Lung (tissue), 12 donors: Measurements from ENCODE around the gene RREB1. TPM values are rescaled to one million over a fixed set of nuclear protein-coding genes. Genes with fewer than 3 reads are reported as not detected.

ENCODE experiments used
- ATAC-seq: fragments of 200-7000 bp; cut with Tn5 transposase; one replicate; pipeline ENCODE4 v1.9.1; 2020; ENCODE audit warnings: moderate number of reproducible peaks; ENCODE audit not compliant: insufficient read depth, low FRiP score
- DNase-seq, 3 donors: peaks; one replicate each; pipeline ENCODE4 v3.0.0-alpha.2; 2013 to 2017
- H3K27ac ChIP-seq, 2 donors: one replicate each; pipeline ENCODE4 v1.5.1; 2013; ENCODE audit warnings: mild to moderate bottlenecking in 2 of 2, moderate library complexity in 2 of 2, control low read depth in 1 of 2, inconsistent platforms in 1 of 2, low read depth in 1 of 2, low read length in 1 of 2
- H3K27me3 ChIP-seq, 3 donors: one replicate each; pipeline ENCODE4 v1.5.1; 2013; ENCODE audit warnings: low read length in 2 of 3; ENCODE audit not compliant: control insufficient read depth in 3 of 3, insufficient read depth in 3 of 3
- H3K36me3 ChIP-seq, 4 donors: one replicate each; pipeline ENCODE4 v1.5.1; 2013; ENCODE audit warnings: low read length in 4 of 4, mild to moderate bottlenecking in 1 of 4, moderate library complexity in 1 of 4; ENCODE audit not compliant: control insufficient read depth in 4 of 4, insufficient read depth in 4 of 4
- H3K4me1 ChIP-seq, 5 donors: one replicate each; pipeline ENCODE4 v1.5.1; 2013; ENCODE audit warnings: low read length in 5 of 5, mild to moderate bottlenecking in 2 of 5, moderate library complexity in 1 of 5; ENCODE audit not compliant: control insufficient read depth in 5 of 5, insufficient read depth in 5 of 5
- H3K4me3 ChIP-seq: one replicate; pipeline ENCODE4 v1.5.1; 2013; ENCODE audit warnings: mild to moderate bottlenecking, control low read depth, moderate library complexity
- H3K9ac ChIP-seq, 2 donors: one replicate each; pipeline ENCODE4 v1.5.1; 2013; ENCODE audit warnings: low read length in 2 of 2, control low read depth in 1 of 2; ENCODE audit not compliant: insufficient read depth in 1 of 2
- H3K9me3 ChIP-seq, 4 donors: one replicate each; pipeline ENCODE4 v1.5.1; 2013; ENCODE audit warnings: low read length in 3 of 4, mild to moderate bottlenecking in 1 of 4, moderate library complexity in 1 of 4; ENCODE audit not compliant: control insufficient read depth in 4 of 4, insufficient read depth in 3 of 4
- WGBS, 2 donors: extraction: QIAGEN DNeasy Blood & Tissue Kit; methylation state at CpG; one replicate each; pipeline ENCODE4 v1.1.7; 2013; 5-methylcytosine and 5-hydroxymethylcytosine counted together
- polyA plus RNA-seq, 2 donors: library from polyadenylated mRNA; stranded (reverse); fragments of 200-250 nt; gene quantifications; one replicate each; pipeline ENCODE4 v1.2.1, GENCODE V29; 2013
- total RNA-seq, 2 donors: library from RNA; depleted of rRNA in 1 of 2; stranded (reverse); fragments of >200 nt in 1 of 2; gene quantifications; one replicate each; pipeline ENCODE4 v1.2.1, GENCODE V29; 2014 to 2021
- TF ChIP-seq, protein P1 (sequence below): IDR thresholded peaks from 2 replicates; pipeline ENCODE4 v1.5.1; 2012; ENCODE audit warnings: mild to moderate bottlenecking; ENCODE audit errors: control extremely low read depth, extremely low read depth
- donor health status: control.
- donor health status: control.
- donor health status: Bipolar disorder and iron deficiency.
- donor health status: healthy.
- donor health status: DM: yes; HTN: yes; CAD: no.

The RREB1 gene
- total and polyA plus RNA-seq, 4 donors, result 8.9 to 54.7 (median 31.1) TPM

DNA sequence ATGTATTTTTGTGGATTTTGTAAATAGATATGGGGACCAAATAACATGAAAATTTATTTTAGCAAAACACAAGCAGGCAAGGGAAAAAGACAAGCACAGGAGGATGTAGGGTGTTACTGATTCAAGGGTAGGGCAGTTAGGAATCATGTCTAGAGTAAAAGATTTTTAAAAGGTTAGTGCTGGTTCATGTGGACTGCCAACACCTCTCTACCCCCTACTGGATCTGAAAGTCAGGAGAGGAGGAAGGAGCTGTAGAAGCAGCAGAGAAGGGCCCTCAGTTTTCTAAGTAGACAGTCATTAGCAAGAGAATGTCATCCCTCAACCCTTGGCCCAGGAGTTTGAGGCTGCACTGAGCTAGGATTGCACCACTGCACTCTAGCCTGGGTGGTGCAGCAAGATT is 95.2 kb downstream of the RREB1 start:
- DNase-seq, result no peak
- no peaks in the 10 kb centered on the region for H3K27me3 ChIP-seq
- peaks cover 0 to 17% (median 9%) of the 10 kb centered on the region in 5 donors for H3K4me1 ChIP-seq
- no peak overlapping the region for H3K9ac ChIP-seq
- no peaks in the 10 kb centered on the region for H3K9me3 ChIP-seq
- peak overlapping the region in 1 of 2 donors; percentile 71 for H3K27ac ChIP-seq
- H3K4me3 ChIP-seq, result no peak overlapping the region
- TF ChIP-seq, protein P1, sequence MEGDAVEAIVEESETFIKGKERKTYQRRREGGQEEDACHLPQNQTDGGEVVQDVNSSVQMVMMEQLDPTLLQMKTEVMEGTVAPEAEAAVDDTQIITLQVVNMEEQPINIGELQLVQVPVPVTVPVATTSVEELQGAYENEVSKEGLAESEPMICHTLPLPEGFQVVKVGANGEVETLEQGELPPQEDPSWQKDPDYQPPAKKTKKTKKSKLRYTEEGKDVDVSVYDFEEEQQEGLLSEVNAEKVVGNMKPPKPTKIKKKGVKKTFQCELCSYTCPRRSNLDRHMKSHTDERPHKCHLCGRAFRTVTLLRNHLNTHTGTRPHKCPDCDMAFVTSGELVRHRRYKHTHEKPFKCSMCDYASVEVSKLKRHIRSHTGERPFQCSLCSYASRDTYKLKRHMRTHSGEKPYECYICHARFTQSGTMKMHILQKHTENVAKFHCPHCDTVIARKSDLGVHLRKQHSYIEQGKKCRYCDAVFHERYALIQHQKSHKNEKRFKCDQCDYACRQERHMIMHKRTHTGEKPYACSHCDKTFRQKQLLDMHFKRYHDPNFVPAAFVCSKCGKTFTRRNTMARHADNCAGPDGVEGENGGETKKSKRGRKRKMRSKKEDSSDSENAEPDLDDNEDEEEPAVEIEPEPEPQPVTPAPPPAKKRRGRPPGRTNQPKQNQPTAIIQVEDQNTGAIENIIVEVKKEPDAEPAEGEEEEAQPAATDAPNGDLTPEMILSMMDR, result no peak
- peaks cover 4 to 19% (median 12%) of the 10 kb centered on the region in 4 donors for H3K36me3 ChIP-seq
- ATAC-seq, result no peak

DNA sequence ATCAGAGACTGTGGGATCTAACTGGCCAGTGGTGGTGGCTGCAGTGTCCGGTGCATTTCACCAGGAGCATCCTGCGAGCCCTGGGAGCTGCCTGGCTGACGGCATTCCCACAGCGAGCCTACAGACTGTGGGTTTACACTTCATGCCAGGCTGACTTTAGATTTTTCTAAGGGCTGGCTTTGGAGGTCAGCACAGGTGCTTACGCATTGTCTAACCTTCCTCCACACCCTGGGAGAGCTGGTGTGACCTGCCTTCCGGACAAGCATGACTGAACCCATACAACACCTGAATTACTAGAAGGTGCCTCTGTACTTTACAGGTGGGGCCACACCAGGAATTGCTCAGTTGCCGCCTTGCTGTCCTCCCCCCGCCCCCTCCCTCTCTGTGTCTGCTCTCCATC is 96.2 kb downstream of the RREB1 start:
- H3K4me3 ChIP-seq, result no peak overlapping the region
- peaks cover 4 to 15% (median 14%) of the 10 kb centered on the region in 4 donors for H3K36me3 ChIP-seq
- ATAC-seq, result no peak
- WGBS, 2 donors, result 80 to 86% methylated on average over 8 of the region's 8 CpGs
- TF ChIP-seq, protein P1, result no peak
- H3K4me1 ChIP-seq, result peaks cover 0 to 17% (median 9%) of the 10 kb centered on the region in 5 donors
- H3K9ac ChIP-seq, result no peak overlapping the region
- no peak for DNase-seq
- no peaks in the 10 kb centered on the region for H3K27me3 ChIP-seq
- H3K27ac ChIP-seq, result peak overlapping the region in 1 of 2 donors; percentile 66
- no peaks in the 10 kb centered on the region for H3K9me3 ChIP-seq

DNA sequence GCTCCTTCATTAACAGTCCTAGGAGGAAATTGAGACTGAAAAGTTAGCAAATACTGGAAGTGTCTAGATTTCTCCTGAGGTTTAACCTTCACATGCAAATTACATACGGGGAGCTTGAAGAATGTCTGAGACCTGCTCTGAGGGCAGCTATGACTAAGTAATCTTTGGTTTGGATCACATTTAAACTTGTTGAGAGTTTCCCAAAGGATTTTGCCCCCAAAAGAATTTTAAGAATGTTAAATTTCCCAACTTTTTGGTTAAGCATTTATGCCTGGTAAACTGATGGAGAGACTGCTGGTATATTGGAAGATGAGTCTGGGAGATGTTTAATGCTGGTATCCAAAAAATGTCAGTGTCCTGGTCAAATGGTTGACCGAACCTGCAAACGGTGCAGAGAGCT is 97.0 kb downstream of the RREB1 start:
- TF ChIP-seq, protein P1, result no peak
- 80 to 81% methylated on average over 3 of the region's 3 CpGs for WGBS, 2 donors
- Histone ChIP-seq H3K9ac (no peak overlapping the region), H3K36me3 (peaks cover 4 to 15% (median 14%) of the 10 kb centered on the region in 4 donors), H3K4me3 (no peak overlapping the region), H3K4me1 (peaks cover 0 to 17% (median 9%) of the 10 kb centered on the region in 5 donors), H3K9me3 (no peaks in the 10 kb centered on the region), H3K27ac (peak overlapping the region in 1 of 2 donors; percentile 68), H3K27me3 (no peaks in the 10 kb centered on the region)
- no peak for ATAC-seq
- no peak for DNase-seq

DNA sequence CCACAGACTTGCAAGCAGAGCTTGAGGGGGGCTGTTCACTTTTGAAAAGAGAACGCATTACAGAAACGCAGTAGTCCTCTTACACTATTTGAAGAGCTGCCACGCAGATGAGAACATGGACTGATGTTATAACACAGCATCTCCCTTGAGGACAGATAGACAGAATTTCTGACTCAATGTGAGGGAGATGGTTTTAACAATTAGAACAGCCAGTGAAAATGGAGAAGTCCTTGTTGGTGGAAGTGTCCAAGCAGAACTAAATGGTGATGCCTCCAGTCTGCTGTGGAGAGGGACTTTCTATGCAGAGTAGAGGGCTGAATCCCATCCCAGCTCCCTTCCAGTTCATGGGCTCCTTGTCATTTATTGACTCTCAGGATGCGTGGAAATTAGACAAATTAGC is 100.0 kb downstream of the RREB1 start:
- H3K4me3 ChIP-seq, result no peak overlapping the region
- no peaks in the 10 kb centered on the region for H3K9me3 ChIP-seq
- DNase-seq, result no peak
- peaks cover 18 to 30% (median 25%) of the 10 kb centered on the region in 4 donors for H3K36me3 ChIP-seq
- peaks cover 0 to 13% (median 0%) of the 10 kb centered on the region in 5 donors for H3K4me1 ChIP-seq
- 71 to 82% methylated on average over 4 of the region's 4 CpGs for WGBS, 2 donors
- TF ChIP-seq, protein P1, result no peak
- H3K27ac ChIP-seq, result no peak overlapping the region
- H3K27me3 ChIP-seq, result no peaks in the 10 kb centered on the region
- no peak overlapping the region for H3K9ac ChIP-seq
- ATAC-seq, result no peak
